SK-N-SH treated with all-trans-retinoic acid at 6 μM for 48 hours (cell line): ENCODE results near the gene HDAC4.

Experiments used
- ATAC-seq: fragments of 200-7000 bp; cut with Tn5 transposase; 3 replicates; pipeline ENCODE4 v1.9.1; 2020; ENCODE audit warnings: mild to moderate bottlenecking, moderate library complexity
- BACH2 ChIP-seq: fragments of 250-450 bp; sonication (Bioruptor Pico); IDR thresholded peaks from 2 replicates; pipeline ENCODE4 v1.9.0; 2021; ENCODE audit warnings: mild to moderate bottlenecking, borderline replicate concordance
- CREB5 ChIP-seq: fragments of 250-450 bp; sonication (Bioruptor Pico); IDR thresholded peaks from 2 replicates; pipeline ENCODE4 v1.5.1; 2020; ENCODE audit warnings: low read depth, mild to moderate bottlenecking, moderate library complexity
- CSDC2 ChIP-seq: fragments of 250-450 bp; sonication (Bioruptor Pico); IDR thresholded peaks from 2 replicates; pipeline ENCODE4 v1.5.0; 2020; ENCODE audit warnings: mild to moderate bottlenecking, moderate library complexity
- CSRNP3 ChIP-seq: fragments of 250-450 bp; sonication (Bioruptor Pico); IDR thresholded peaks from 2 replicates; pipeline ENCODE4 v1.5.1; 2021; ENCODE audit warnings: mild to moderate bottlenecking, moderate library complexity
- ESRRG ChIP-seq: fragments of 250-450 bp; sonication (Bioruptor Pico); IDR thresholded peaks from 2 replicates; pipeline ENCODE4 v1.6.1; 2021; ENCODE audit warnings: mild to moderate bottlenecking
- GLIS3 ChIP-seq: fragments of 250-450 bp; sonication (Bioruptor Pico); IDR thresholded peaks from 2 replicates; pipeline ENCODE4 v1.5.0; 2020; ENCODE audit warnings: mild to moderate bottlenecking, moderate library complexity
- ISL1 ChIP-seq: fragments of 250-450 bp; sonication (Bioruptor Pico); IDR thresholded peaks from 2 replicates; pipeline ENCODE4 v2.1.2; 2022; ENCODE audit warnings: mild to moderate bottlenecking, moderate library complexity
- OSR1 ChIP-seq: fragments of 250-450 bp; sonication (Bioruptor Pico); IDR thresholded peaks from 2 replicates; pipeline ENCODE4 v1.8.0; 2022; ENCODE audit warnings: moderate library complexity, mild to moderate bottlenecking, inconsistent platforms
- PATZ1 ChIP-seq: fragments of 250-450 bp; sonication (Bioruptor Pico); IDR thresholded peaks from 2 replicates; pipeline ENCODE4 v1.8.0; 2020; ENCODE audit warnings: mild to moderate bottlenecking, moderate library complexity, borderline replicate concordance
- POU6F1 ChIP-seq: fragments of 250-450 bp; sonication (Bioruptor Pico); IDR thresholded peaks from 2 replicates; pipeline ENCODE4 v1.8.0; 2021; ENCODE audit warnings: low read depth, mild to moderate bottlenecking, moderate library complexity, borderline replicate concordance
- RARB ChIP-seq: fragments of 250-450 bp; sonication (Bioruptor Pico); IDR thresholded peaks from 2 replicates; pipeline ENCODE4 v1.8.0; 2021; ENCODE audit warnings: mild to moderate bottlenecking, moderate library complexity
- SNAI2 ChIP-seq: fragments of 250-450 bp; sonication (Bioruptor Pico); IDR thresholded peaks from 2 replicates; pipeline ENCODE4 v1.5.0; 2020; ENCODE audit warnings: mild to moderate bottlenecking, moderate library complexity
- TCF4 ChIP-seq: fragments of 250-450 bp; sonication (Bioruptor Pico); IDR thresholded peaks from 2 replicates; pipeline ENCODE4 v1.8.0; 2021; ENCODE audit warnings: mild to moderate bottlenecking, moderate library complexity, borderline replicate concordance
- TSHZ2 ChIP-seq: fragments of 250-450 bp; sonication (Bioruptor Pico); IDR thresholded peaks from 2 replicates; pipeline ENCODE4 v1.5.0; 2020; ENCODE audit warnings: mild to moderate bottlenecking, moderate library complexity
- ZC3H10 ChIP-seq: fragments of 250-450 bp; sonication (Bioruptor Pico); IDR thresholded peaks from 2 replicates; pipeline ENCODE4 v1.5.1; 2021; ENCODE audit warnings: mild to moderate bottlenecking, moderate library complexity
- ZFP3 ChIP-seq: fragments of 250-450 bp; sonication (Bioruptor Pico); IDR thresholded peaks from 2 replicates; pipeline ENCODE4 v1.5.0; 2020; ENCODE audit warnings: mild to moderate bottlenecking, moderate library complexity
- ZFP30 ChIP-seq: fragments of 450-650 bp; formaldehyde crosslinking; IDR thresholded peaks from 2 replicates; pipeline ENCODE4 v1.5.0; 2022; ENCODE audit warnings: mild to moderate bottlenecking, moderate library complexity
- ZNF565 ChIP-seq: fragments of 450-650 bp; formaldehyde crosslinking; conservative IDR thresholded peaks from 2 replicates; pipeline ENCODE4 v1.5.0; 2020; ENCODE audit warnings: low read depth, mild to moderate bottlenecking, moderate library complexity
- ZNF70 ChIP-seq: fragments of 450-650 bp; formaldehyde crosslinking; IDR thresholded peaks from 2 replicates; pipeline ENCODE4 v1.5.0; 2020; ENCODE audit warnings: mild to moderate bottlenecking, moderate library complexity
- ZNF8 ChIP-seq: fragments of 450-650 bp; formaldehyde crosslinking; IDR thresholded peaks from 2 replicates; pipeline ENCODE4 v1.5.0; 2020; ENCODE audit warnings: mild to moderate bottlenecking, moderate library complexity

HDAC4 gene

GRCh38 chr2:239376351-239376750, 24.5 kb downstream of the HDAC4 start:
- no peak for ATAC-seq
- no peak for TF ChIP-seq TCF4
- TF ChIP-seq GLIS3 (CRISPR knock-in tag), result no peak
- no peak for TF ChIP-seq CSDC2 (CRISPR knock-in tag)
- TF ChIP-seq ZC3H10 (CRISPR knock-in tag), result no peak
- TF ChIP-seq ZFP3 (CRISPR knock-in tag), result no peak
- no peak for TF ChIP-seq PATZ1 (CRISPR knock-in tag)

GRCh38 chr2:239375278-239376061, 25.4 kb downstream of the HDAC4 start:
- TF ChIP-seq RARB, result no peak
- TF ChIP-seq CSRNP3, result no peak
- ATAC-seq, result peak; percentile 54; the same call in 2 of the 3 replicates

- ATAC-seq, result no peak
- TF ChIP-seq TSHZ2 (CRISPR knock-in tag), result no peak
- no peak for TF ChIP-seq BACH2 (CRISPR knock-in tag)
- TF ChIP-seq ZFP30 (CRISPR knock-in tag), result no peak
- TF ChIP-seq ESRRG (CRISPR knock-in tag), result no peak
- TF ChIP-seq RARB, result no peak
- no peak for TF ChIP-seq CREB5 (CRISPR knock-in tag)
- TF ChIP-seq OSR1, result no peak
- TF ChIP-seq, all 23 proteins: peak for 0
Observed at GRCh38 chr2:239374896-239375277, 25.9 kb downstream of the HDAC4 start.

- TF ChIP-seq ISL1 (no peak), ZC3H10 (CRISPR knock-in tag) (no peak), CSDC2 (CRISPR knock-in tag) (no peak), ZFP30 (CRISPR knock-in tag) (no peak), SNAI2 (CRISPR knock-in tag) (no peak), ESRRG (CRISPR knock-in tag) (no peak), ZNF565 (CRISPR knock-in tag) (no peak), BACH2 (CRISPR knock-in tag) (no peak), OSR1 (no peak), ZNF70 (CRISPR knock-in tag) (no peak), POU6F1 (CRISPR knock-in tag) (no peak), GLIS3 (CRISPR knock-in tag) (no peak), TCF4 (no peak), TSHZ2 (CRISPR knock-in tag) (no peak), ZNF8 (CRISPR knock-in tag) (no peak)
- TF ChIP-seq, all 23 proteins: peak for 0
- no peak for ATAC-seq
Observed at GRCh38 chr2:239372835-239373234, 28.0 kb downstream of the HDAC4 start.
